HCT116 (cell line): ENCODE results near the gene TMEM234. TPM values are rescaled to one million over a fixed set of nuclear protein-coding genes. Genes with fewer than 3 reads are reported as not detected.

Source experiments
- ATAC-seq: fragments of 200-7000 bp; cut with Tn5 transposase; 2 replicates; pipeline ENCODE4 v1.9.1; 2020; ENCODE audit warnings: mild to moderate bottlenecking, moderate library complexity
- BruUV-seq: library from RNA; stranded (reverse); fragments of 400-500 nt; replicated peaks from 2 replicates; lab custom pipeline; 2021; lab: Mats Ljungman, UMichigan
- CTCF ChIA-PET: fragments of 300-600 bp; sonication (Branson Sonifier 250); formaldehyde crosslinking; loops from one replicate; lab custom pipeline; 2021; ENCODE audit warnings: antibody characterized with exemption; lab: Charles Lee
- POLR2A ChIA-PET: fragments of 300-600, 350-600 bp; sonication (Branson Sonifier 250); formaldehyde crosslinking; loops from one replicate; lab custom pipeline; 2021; ENCODE audit warnings: antibody characterized with exemption; lab: Charles Lee
- RAD21 ChIA-PET, 2 experiments: fragments of 300-600 bp; sonication (Branson Sonifier 250); formaldehyde crosslinking; loops; one replicate each; lab custom pipeline; 2023; ENCODE audit warnings: low total read pairs in 2 of 2; ENCODE audit not compliant: uncharacterized antibody in 2 of 2, unreplicated experiment in 2 of 2, low non-redundant PET in 1 of 2; lab: Charles Lee
- DNase-seq: peaks from one replicate; pipeline ENCODE4 v3.0.0-alpha.2; 2010; ENCODE audit warnings: low read depth, low spot score
- H2AFZ ChIP-seq: fragments of 200-600 bp; shearing (Covaris generic), sonication (generic); 2 replicates; pipeline ENCODE4 v1.6.1; 2017; ENCODE audit warnings: low read depth, mixed run types, mixed read lengths, antibody characterized with exemption, low read length; ENCODE audit not compliant: poor library complexity, severe bottlenecking
- H3K27ac ChIP-seq: 2 replicates; pipeline ENCODE4 v1.5.1; 2012; ENCODE audit warnings: low read depth, low read length
- H3K27me3 ChIP-seq: fragments of 200-600 bp; sonication (generic); 2 replicates; pipeline ENCODE4 v1.6.1; 2016; ENCODE audit warnings: mixed run types, low read length, mixed read lengths; ENCODE audit not compliant: insufficient read depth
- H3K36me3 ChIP-seq, 2 experiments: fragments of 200-500 bp in 1 of 2; fragments of 200-600 bp in 1 of 2; sonication (Bioruptor generic) in 1 of 2; sonication (generic) in 1 of 2; 2 replicates each; pipeline versions ENCODE4 v1.5.1 to v1.6.1; 2014 to 2016; ENCODE audit warnings: low read length in 2 of 2, inconsistent platforms in 1 of 2, mixed read lengths in 1 of 2, mixed run types in 1 of 2; ENCODE audit not compliant: insufficient read depth in 2 of 2, control insufficient read depth in 1 of 2
- H3K4me1 ChIP-seq, 2 experiments: fragments of 200-600 bp in 1 of 2; sonication (generic) in 1 of 2; 2 replicates each; pipeline versions ENCODE4 v1.5.1 to v1.6.1; 2012 to 2017; ENCODE audit warnings: low read length in 2 of 2, inconsistent platforms in 1 of 2, mild to moderate bottlenecking in 1 of 2, mixed read lengths in 1 of 2, mixed run types in 1 of 2, moderate library complexity in 1 of 2; ENCODE audit not compliant: insufficient read depth in 2 of 2, control insufficient read depth in 1 of 2
- H3K4me2 ChIP-seq: fragments of 200-600 bp; sonication (generic); 2 replicates; pipeline ENCODE4 v1.6.1; 2017; ENCODE audit warnings: mixed run types, low read length, mixed read lengths
- H3K4me3 ChIP-seq, 2 experiments: fragments of 200-600 bp in 1 of 2; sonication (generic) in 1 of 2; replicated peaks in 1 of 2; 2 replicates each; pipeline ENCODE4 v1.5.1; 2011 to 2016; ENCODE audit warnings: low read length in 2 of 2, control low read depth in 1 of 2, low read depth in 1 of 2, mild to moderate bottlenecking in 1 of 2, mixed read lengths in 1 of 2, mixed run types in 1 of 2
- H3K79me2 ChIP-seq: fragments of 200-600 bp; sonication (generic); 2 replicates; pipeline ENCODE4 v1.6.1; 2017; ENCODE audit warnings: mild to moderate bottlenecking, mixed run types, low read length, moderate library complexity, mixed read lengths; ENCODE audit not compliant: insufficient read depth
- H3K9ac ChIP-seq: fragments of 200-600 bp; sonication (generic); 2 replicates; pipeline ENCODE4 v1.6.1; 2016; ENCODE audit warnings: low read length, mixed read lengths
- H3K9me2 ChIP-seq: fragments of 200-600 bp; sonication (generic), shearing (Covaris generic); 2 replicates; pipeline ENCODE4 v1.6.1; 2017; ENCODE audit warnings: mixed run types, mild to moderate bottlenecking, moderate library complexity; ENCODE audit not compliant: insufficient read depth
- H3K9me3 ChIP-seq, 2 experiments: fragments of 200-500 bp in 1 of 2; fragments of 200-600 bp in 1 of 2; sonication (Bioruptor generic) in 1 of 2; sonication (generic) in 1 of 2; 2 replicates each; pipeline ENCODE4 v1.6.1; 2014 to 2017; ENCODE audit warnings: low read length in 2 of 2, mixed read lengths in 2 of 2, inconsistent platforms in 1 of 2, low read depth in 1 of 2, mild to moderate bottlenecking in 1 of 2, mixed run types in 1 of 2, moderate library complexity in 1 of 2; ENCODE audit not compliant: control insufficient read depth in 1 of 2, insufficient read depth in 1 of 2
- H4K20me1 ChIP-seq: fragments of 200-600 bp; sonication (generic), shearing (Covaris generic); 2 replicates; pipeline ENCODE4 v1.6.1; 2017; ENCODE audit warnings: mixed run types, mild to moderate bottlenecking, moderate library complexity; ENCODE audit not compliant: insufficient read depth
- SIN3A ChIP-seq: IDR thresholded peaks from 2 replicates; pipeline ENCODE4 v1.6.1; 2012; ENCODE audit warnings: low read depth
- ZBTB33 ChIP-seq: IDR thresholded peaks from 2 replicates; pipeline ENCODE4 v1.6.1; 2011; ENCODE audit warnings: mild to moderate bottlenecking, low read length, moderate library complexity; ENCODE audit not compliant: insufficient replicate concordance; ENCODE audit errors: extremely low read depth
- intact Hi-C: fragments of 100-400 bp; cut with micrococcal nuclease; formaldehyde crosslinking; loops from 2 replicates; pipeline ENCODE4 v1.10.0; 2022
- total RNA-seq: library from RNA; stranded (reverse); gene quantifications from one replicate; pipeline ENCODE4 v1.2.1, GENCODE V29; 2021; ENCODE audit not compliant: unreplicated experiment

Gene TMEM234
- total RNA-seq, 1 experiment from 2014 or later: 12.3 TPM

- POLR2A ChIA-PET: no interaction called here
- CTCF ChIA-PET: no interaction called here
These were observed 34.5 kb upstream of the TMEM234 start for GRCh38 chr1:32256473-32257226.

More at GRCh38 chr1:32256473-32257226, 34.5 kb upstream of the TMEM234 start:
- ATAC-seq (no peak), DNase-seq (no peak)
- Histone ChIP-seq H3K9me2 (no peaks in the 10 kb centered on the region), H3K4me1 (no peaks in the 10 kb centered on the region), H3K36me3 (no peaks in the 10 kb centered on the region), H4K20me1 (no peaks in the 10 kb centered on the region), H2AFZ (no peak overlapping the region), H3K27ac (no peak overlapping the region), H3K9me3 (no peaks in the 10 kb centered on the region), H3K79me2 (no peaks in the 10 kb centered on the region), H3K9ac (no peak overlapping the region), H3K4me2 (no peak overlapping the region), H3K4me3 (no peak overlapping the region), H3K27me3 (no peaks in the 10 kb centered on the region)
- RAD21 ChIA-PET: interaction anchor here in 1 of 2 experiments (0.7 kb wide), 1 partner anchor 106 kb away, joined by 3 read pairs; no protein-coding TSS in a partner anchor
- intact Hi-C loops: no loop called here
- BruUV-seq: no TSS peak
- no peak for TF ChIP-seq ZBTB33
- no peak for TF ChIP-seq SIN3A
